Heart left ventricle (tissue), 16 donors: ENCODE measurements around the gene GPR31. TPM values are rescaled to one million over a fixed set of nuclear protein-coding genes. Genes with fewer than 3 reads are reported as not detected.

Experiments
- ATAC-seq, 4 donors: fragments of 200-7000 bp; cut with Tn5 transposase; one replicate each; pipeline ENCODE4 v1.9.1; 2020 to 2022; ENCODE audit warnings: moderate library complexity in 4 of 4, mild to moderate bottlenecking in 3 of 4, moderate number of reproducible peaks in 1 of 4
- DNase-seq, 5 donors: peaks; one replicate each; pipeline ENCODE4 v3.0.0-alpha.2; 2020
- H3K27ac ChIP-seq, 12 donors: fragments of 200-600 bp; sonication (generic) in 4 of 12; one replicate each; pipeline versions ENCODE4 v1.5.0 to v1.8.0; 2016 to 2022; ENCODE audit warnings: mild to moderate bottlenecking in 2 of 12
- H3K27me3 ChIP-seq, 9 donors: fragments of 200-600 bp; sonication (generic) in 2 of 9; one replicate each; pipeline versions ENCODE4 v1.5.1 to v1.8.0; 2016 to 2022; ENCODE audit warnings: mild to moderate bottlenecking in 3 of 9
- H3K36me3 ChIP-seq, 9 donors: fragments of 200-600 bp; sonication (generic) in 2 of 9; one replicate each; pipeline versions ENCODE4 v1.5.0 to v1.8.0; 2018 to 2022; ENCODE audit warnings: mild to moderate bottlenecking in 2 of 9
- H3K4me1 ChIP-seq, 12 donors: fragments of 200-600 bp; sonication (generic) in 4 of 12; one replicate each; pipeline versions ENCODE4 v1.5.0 to v1.8.0; 2016 to 2022; ENCODE audit warnings: mild to moderate bottlenecking in 3 of 12
- H3K4me3 ChIP-seq, 12 donors: fragments of 200-600 bp; sonication (generic) in 4 of 12; one replicate each; pipeline versions ENCODE4 v1.5.0 to v1.8.0; 2017 to 2022; ENCODE audit warnings: mild to moderate bottlenecking in 9 of 12, moderate library complexity in 4 of 12
- H3K9me3 ChIP-seq, 12 donors: fragments of 200-600 bp; sonication (generic) in 4 of 12; one replicate each; pipeline versions ENCODE4 v1.5.0 to v1.8.0; 2016 to 2022; ENCODE audit warnings: mild to moderate bottlenecking in 1 of 12
- CTCF ChIP-seq, 12 donors: fragments of 200-600 bp; sonication (generic) in 4 of 12; IDR thresholded peaks; one replicate each; pipeline versions ENCODE4 v1.5.0 to v1.8.0; 2018 to 2022; ENCODE audit warnings: antibody characterized with exemption in 12 of 12, mild to moderate bottlenecking in 5 of 12
- POLR2A ChIP-seq, 2 donors: fragments of 450-650 bp; IDR thresholded peaks; one replicate each; pipeline ENCODE4 v1.6.1; 2017; ENCODE audit warnings: antibody characterized with exemption in 2 of 2, mild to moderate bottlenecking in 2 of 2, moderate library complexity in 2 of 2
- WGBS, 4 donors: extraction: QIAGEN DNeasy Blood & Tissue Kit in 2 of 4; methylation state at CpG; one replicate each; pipeline versions ENCODE4 v1.1.5 to v1.1.7; 2013 to 2018; 5-methylcytosine and 5-hydroxymethylcytosine counted together
- intact Hi-C, 10 donors: fragments of 100-400 bp; cut with DNase I; formaldehyde crosslinking; loops; one replicate each; pipeline versions ENCODE4 v1.11.1 to v1.14.2; 2022
- polyA plus RNA-seq, 2 donors: library from polyadenylated mRNA; stranded (reverse); fragments of 200-250 nt; gene quantifications; one replicate each; pipeline ENCODE4 v1.2.3, GENCODE V29; 2013
- total RNA-seq, 9 donors: library from RNA; depleted of rRNA in 2 of 9; stranded (reverse); fragments of >200 nt in 2 of 9; fragmentation: NEBNext Ultra II Directional in 3 of 9; extraction: Animal tissue kit (Norgen Biotek cat#: 25700) in 3 of 9; gene quantifications; one replicate each; pipeline versions ENCODE4 v1.1.0 to v1.2.4, GENCODE V29; 2016 to 2023
- donor health status: ischemic (EF 13 %, LVEDD 7.1; RV severe dilation, severe dysfunction).
- donor health status: healthy with polysubstance abuse.
- donor health status: DM: no; HTN: yes; CAD: no.
- donor health status: DM: no; HTN: no; CAD: no.
- donor health status: ischemic (EF 25% LVEDD 6.9; RV normal size, moderate dysfunction).
- donor health status: ischemic (EF 25% LVEDD 5.7; RV mildly dilated, moderate dysfunction).
- donor health status: healthy.
- donor health status: DM: yes; HTN: yes; CAD: no.
- donor health status: ischemic (EF 35%, LVEDD 5.7; RV mildly dilated, moderate dysfunction).
- donor health status: nonischemic (EF 11% LVEDD 7.7; RV severe dilation, severe dysfunction).
- donor health status: DM: yes; HTN: yes; CAD: no.
- donor health status: PGD.
- donor health status: ischemic (EF 29% LVEDD 5.4; RV normal size, mild dysfunction).
- donor health status: nonischemic (EF 23%, LVEDD 6.1; RV moderate dilation, normal function).

GPR31 gene
- total and polyA plus RNA-seq, 11 donors: not detected

- H3K27me3 ChIP-seq: peaks cover 0 to 43% (median 11%) of the 10 kb centered on the region in 9 donors
- 74 to 89% (median 86%) methylated on average over 8 to 12 of the region's 12 CpGs for WGBS, 4 donors
Observed at GRCh38 chr6:167145461-167145860, 12.3 kb downstream of the GPR31 start.

GRCh38 chr6:167143041-167143440, 14.7 kb downstream of the GPR31 start:
- ATAC-seq (no peak), DNase-seq (no peak)
- 77 to 87% (median 79%) methylated on average over 7 to 9 of the region's 9 CpGs for WGBS, 4 donors
- H3K36me3 ChIP-seq: no peaks in the 10 kb centered on the region
- H3K4me3 ChIP-seq: no peak overlapping the region
- TF ChIP-seq POLR2A (IDR thresholded peaks at IDR 0.05): no peak
- TF ChIP-seq CTCF (IDR thresholded peaks at IDR 0.05): no peak
- no peak overlapping the region for H3K27ac ChIP-seq
- no peaks in the 10 kb centered on the region for H3K9me3 ChIP-seq
- H3K4me1 ChIP-seq: no peaks in the 10 kb centered on the region
- peaks cover 0 to 50% (median 11%) of the 10 kb centered on the region in 9 donors for H3K27me3 ChIP-seq
- intact Hi-C loops: loop anchor here (2.0 to 10.0 kb wide), 6 partner anchors 146 to 371 kb away; partner anchors contain the start of gene CEP43 (in 8 of the 10)

More at GRCh38 chr6:167145461-167145860, 12.3 kb downstream of the GPR31 start:
- no peaks in the 10 kb centered on the region for H3K9me3 ChIP-seq
- H3K36me3 ChIP-seq: no peaks in the 10 kb centered on the region
- TF ChIP-seq CTCF (IDR thresholded peaks at IDR 0.05) (no peak), POLR2A (IDR thresholded peaks at IDR 0.05) (no peak)
- no peak overlapping the region for H3K27ac ChIP-seq
- no peaks in the 10 kb centered on the region for H3K4me1 ChIP-seq
- ATAC-seq (no peak), DNase-seq (no peak)
- no peak overlapping the region for H3K4me3 ChIP-seq
- intact Hi-C loops: loop anchor here in 1 of 10 donors (10.0 kb wide), 1 partner anchor 151 kb away; the partner anchor contains the start of gene CEP43

GRCh38 chr6:167142433-167142761, 15.4 kb downstream of the GPR31 start:
- peaks cover 0 to 50% (median 11%) of the 10 kb centered on the region in 9 donors for H3K27me3 ChIP-seq
- 34 to 39% (median 37%) methylated on average over 4 of the region's 4 CpGs for WGBS, 4 donors

More at GRCh38 chr6:167142433-167142761, 15.4 kb downstream of the GPR31 start:
- H3K4me3 ChIP-seq: no peak overlapping the region
- TF ChIP-seq POLR2A (IDR thresholded peaks at IDR 0.05) (no peak), CTCF (IDR thresholded peaks at IDR 0.05) (no peak)
- intact Hi-C loops: loop anchor here (1.0 to 10.0 kb wide), 8 partner anchors 145 to 370 kb away; partner anchors contain the start of gene CEP43 (in 8 of the 10)
- H3K4me1 ChIP-seq: no peaks in the 10 kb centered on the region
- H3K36me3 ChIP-seq: no peaks in the 10 kb centered on the region
- no peaks in the 10 kb centered on the region for H3K9me3 ChIP-seq
- ATAC-seq (no peak), DNase-seq (no peak)
- no peak overlapping the region for H3K27ac ChIP-seq
